Astrocyte of the spinal cord (primary cell): ENCODE data around the gene FIG4.

ENCODE experiments used
- DNase-seq: peaks from one replicate; pipeline ENCODE4 v3.0.0; 2011; ENCODE audit warnings: low read depth, low spot score
- H3K4me3 ChIP-seq: 2 replicates; pipeline ENCODE4 v1.5.1; 2011; ENCODE audit warnings: low read depth, mild to moderate bottlenecking, low read length, moderate library complexity
- in situ Hi-C: cut with HindIII; loops from 2 replicates; pipeline ENCODE4 v1.10.0; 2017; ENCODE audit warnings: low sequenced_read_pairs
- TF ChIP-seq, protein P1 (sequence below): IDR thresholded peaks from 2 replicates; pipeline ENCODE4 v1.5.1; 2012; ENCODE audit warnings: low read depth, mild to moderate bottlenecking, low read length, inconsistent platforms

FIG4 gene

DNA sequence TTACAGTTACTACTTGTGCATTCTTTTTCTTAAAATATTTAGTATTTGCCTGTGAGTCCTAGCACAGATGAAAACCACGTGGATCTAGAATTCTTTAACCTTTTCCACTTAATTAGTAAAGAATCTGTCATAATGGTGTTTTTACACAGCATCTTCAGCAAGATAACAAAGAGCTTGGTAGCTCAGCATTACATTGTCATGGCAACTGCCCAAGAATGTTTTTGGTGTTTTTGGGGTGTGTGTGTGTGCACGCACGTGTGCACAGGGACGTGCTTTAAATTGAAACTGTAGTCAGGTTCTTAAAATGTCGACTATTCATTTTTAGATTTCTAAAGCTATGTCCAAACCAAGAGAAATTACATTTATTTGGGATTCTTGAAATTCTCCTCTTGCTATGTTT is 108.0 kb downstream of the FIG4 start:
- H3K4me3 ChIP-seq = no peak overlapping the region
- TF ChIP-seq, protein P1, sequence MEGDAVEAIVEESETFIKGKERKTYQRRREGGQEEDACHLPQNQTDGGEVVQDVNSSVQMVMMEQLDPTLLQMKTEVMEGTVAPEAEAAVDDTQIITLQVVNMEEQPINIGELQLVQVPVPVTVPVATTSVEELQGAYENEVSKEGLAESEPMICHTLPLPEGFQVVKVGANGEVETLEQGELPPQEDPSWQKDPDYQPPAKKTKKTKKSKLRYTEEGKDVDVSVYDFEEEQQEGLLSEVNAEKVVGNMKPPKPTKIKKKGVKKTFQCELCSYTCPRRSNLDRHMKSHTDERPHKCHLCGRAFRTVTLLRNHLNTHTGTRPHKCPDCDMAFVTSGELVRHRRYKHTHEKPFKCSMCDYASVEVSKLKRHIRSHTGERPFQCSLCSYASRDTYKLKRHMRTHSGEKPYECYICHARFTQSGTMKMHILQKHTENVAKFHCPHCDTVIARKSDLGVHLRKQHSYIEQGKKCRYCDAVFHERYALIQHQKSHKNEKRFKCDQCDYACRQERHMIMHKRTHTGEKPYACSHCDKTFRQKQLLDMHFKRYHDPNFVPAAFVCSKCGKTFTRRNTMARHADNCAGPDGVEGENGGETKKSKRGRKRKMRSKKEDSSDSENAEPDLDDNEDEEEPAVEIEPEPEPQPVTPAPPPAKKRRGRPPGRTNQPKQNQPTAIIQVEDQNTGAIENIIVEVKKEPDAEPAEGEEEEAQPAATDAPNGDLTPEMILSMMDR = no peak
- in situ Hi-C loops = no loop called here
- no peak for DNase-seq

DNA sequence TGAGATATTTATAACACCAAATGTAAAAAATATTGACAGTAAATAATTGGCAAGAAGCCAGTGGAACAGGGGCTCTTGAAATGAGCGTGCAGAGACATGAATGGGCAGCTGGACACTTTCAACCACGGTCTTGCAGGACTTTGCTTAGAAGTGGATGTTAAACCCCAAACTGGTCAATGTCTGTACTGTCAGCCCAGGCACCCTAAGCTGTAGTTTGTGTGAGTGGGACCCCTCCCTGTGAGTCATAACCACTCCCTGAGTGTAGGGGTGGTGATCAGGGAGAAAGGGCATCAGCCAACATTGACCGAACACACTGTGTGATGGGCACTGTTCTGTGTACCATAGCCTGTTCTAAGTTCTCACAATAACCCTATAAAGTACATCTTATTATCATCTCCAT is 108.6 kb downstream of the FIG4 start:
- TF ChIP-seq, protein P1 = no peak
- no peak for DNase-seq
- in situ Hi-C loops = no loop called here
- H3K4me3 ChIP-seq = no peak overlapping the region

DNA sequence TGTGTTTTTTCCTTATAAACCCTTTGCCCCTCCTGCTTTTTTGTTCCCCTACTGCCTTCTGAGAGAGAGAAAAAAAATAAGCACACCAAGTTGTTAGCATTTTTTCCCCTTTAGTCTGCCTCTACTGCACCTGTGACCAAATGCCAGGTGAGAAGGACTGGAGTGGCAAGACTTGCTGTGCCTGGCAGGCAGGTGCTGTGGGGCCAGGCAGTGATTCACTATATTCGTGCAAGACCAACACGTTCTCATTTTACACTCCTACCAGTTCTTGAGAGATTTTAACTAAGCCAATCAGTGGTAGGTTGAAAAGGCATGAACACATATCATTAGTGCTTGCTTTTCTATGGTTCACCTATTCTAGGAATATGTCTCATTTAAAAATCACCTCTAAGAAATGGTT is 109.7 kb downstream of the FIG4 start:
- TF ChIP-seq, protein P1 = no peak
- DNase-seq = no peak
- H3K4me3 ChIP-seq = no peak overlapping the region
- in situ Hi-C loops = no loop called here

DNA sequence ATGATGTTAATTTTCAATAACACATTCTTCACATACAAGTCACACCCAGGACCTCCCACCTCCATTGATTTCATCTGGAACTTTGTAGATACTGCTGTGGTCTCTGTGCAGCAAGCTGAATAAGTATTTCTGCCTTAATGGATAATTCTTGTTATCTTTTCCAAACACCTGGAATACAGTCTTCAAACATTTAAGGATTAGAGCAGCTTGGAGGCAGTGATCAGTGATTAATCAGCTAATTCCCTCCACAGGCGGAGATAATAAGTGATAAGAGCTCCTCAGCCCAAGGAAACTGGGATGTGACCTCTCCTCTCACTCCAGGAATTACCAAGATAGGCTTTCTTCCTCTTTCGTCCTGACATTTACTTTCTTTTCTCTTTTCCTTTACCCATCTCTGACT is 110.7 kb downstream of the FIG4 start:
- no peak for DNase-seq
- TF ChIP-seq, protein P1 = no peak
- in situ Hi-C loops = no loop called here
- H3K4me3 ChIP-seq = no peak overlapping the region

DNA sequence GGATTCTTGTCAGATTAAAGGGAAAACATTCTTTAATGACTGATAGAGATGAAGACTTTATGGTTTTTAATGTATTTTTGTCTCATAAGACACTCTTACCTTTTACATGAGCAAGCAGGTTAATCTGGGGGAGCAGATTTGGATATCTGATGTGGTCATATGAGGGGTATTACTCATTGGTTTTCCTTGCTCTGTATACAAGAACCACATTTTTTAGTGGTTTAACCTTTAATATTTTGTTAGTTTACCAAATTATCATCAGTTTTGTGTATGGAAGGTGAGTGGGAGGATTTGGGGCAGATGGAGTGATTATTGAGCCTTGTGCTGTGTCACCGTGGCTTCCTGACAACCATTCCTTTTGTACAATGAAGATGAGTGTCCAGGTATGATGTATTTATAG is 112.9 kb downstream of the FIG4 start:
- DNase-seq = no peak
- in situ Hi-C loops = no loop called here
- H3K4me3 ChIP-seq = no peak overlapping the region
- TF ChIP-seq, protein P1 = no peak

DNA sequence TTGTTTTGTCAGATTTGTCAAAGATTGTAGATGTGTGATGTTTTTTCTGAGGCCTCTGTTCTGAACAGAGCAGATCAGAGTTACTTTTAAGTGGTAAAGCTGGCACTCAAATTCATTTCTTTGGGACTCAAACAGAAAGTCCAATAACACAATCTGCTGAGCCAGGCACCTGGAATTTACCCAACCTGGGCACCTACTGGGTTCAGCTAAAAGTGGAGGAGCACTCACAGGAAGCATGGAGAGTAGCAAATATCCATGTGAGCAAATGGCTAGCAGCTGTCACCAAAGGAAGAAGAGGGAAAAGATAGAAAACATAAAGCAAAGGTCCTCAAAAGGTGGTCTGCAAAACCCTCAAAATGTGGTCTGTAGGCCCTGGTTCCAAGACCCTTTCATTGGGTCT is 116.8 kb downstream of the FIG4 start:
- in situ Hi-C loops = no loop called here
- no peak overlapping the region for H3K4me3 ChIP-seq
- no peak for DNase-seq
- TF ChIP-seq, protein P1 = no peak

DNA sequence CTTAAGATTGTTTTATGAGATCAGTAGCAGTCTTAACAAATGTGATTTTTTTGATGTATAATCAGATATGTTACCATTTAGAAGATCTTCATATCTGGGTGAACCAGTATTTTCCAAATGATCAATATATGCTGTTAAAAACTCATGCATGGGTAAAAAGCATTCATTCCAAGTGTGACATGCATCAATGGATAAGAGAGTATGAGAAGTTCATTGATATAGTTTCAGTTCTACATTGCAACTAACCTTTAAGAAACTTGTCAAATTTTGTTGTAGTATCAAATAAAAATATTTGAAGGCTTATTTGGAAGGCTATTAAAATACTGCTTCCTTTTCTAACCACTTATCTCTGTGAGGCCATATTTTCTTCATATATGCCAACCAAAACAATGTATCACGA is 117.7 kb downstream of the FIG4 start:
- in situ Hi-C loops = no loop called here
- no peak for DNase-seq
- TF ChIP-seq, protein P1 = no peak
- no peak overlapping the region for H3K4me3 ChIP-seq
